IMR-90 (cell line): ENCODE data around the gene C22orf39.

Experiments
- BHLHE40 ChIP-seq: fragments of 150-350 bp; IDR thresholded peaks from 2 replicates; pipeline ENCODE4 v1.6.1; 2016; ENCODE audit warnings: mild to moderate bottlenecking, low read depth, low read length
- CHD1 ChIP-seq: IDR thresholded peaks from 2 replicates; pipeline ENCODE4 v1.6.1; 2012; ENCODE audit warnings: low read depth, low read length, improper control_type of control experiment
- ELK1 ChIP-seq: fragments of 150-350 bp; IDR thresholded peaks from 2 replicates; pipeline ENCODE4 v1.6.1; 2016; ENCODE audit warnings: low read depth, mild to moderate bottlenecking, low read length, moderate library complexity, borderline replicate concordance
- MAFK ChIP-seq: IDR thresholded peaks from 2 replicates; pipeline ENCODE4 v1.6.1; 2012; ENCODE audit warnings: low read depth, low read length, improper control_type of control experiment
- MXI1 ChIP-seq: IDR thresholded peaks from 2 replicates; pipeline ENCODE4 v1.6.1; 2012; ENCODE audit warnings: low read depth, mild to moderate bottlenecking, low read length, moderate library complexity, borderline replicate concordance
- NFE2L2 ChIP-seq: fragments of 150-350 bp; IDR thresholded peaks from 2 replicates; pipeline ENCODE4 v1.6.1; 2016; ENCODE audit warnings: low read depth, mild to moderate bottlenecking, low read length
- POLR2A ChIP-seq: IDR thresholded peaks from 2 replicates; pipeline ENCODE4 v1.6.1; 2012; ENCODE audit warnings: mild to moderate bottlenecking, low read depth, low read length
- RAD21 ChIP-seq: IDR thresholded peaks from 2 replicates; pipeline ENCODE4 v1.6.1; 2012; ENCODE audit warnings: low read length, improper control_type of control experiment
- RCOR1 ChIP-seq: IDR thresholded peaks from 2 replicates; pipeline ENCODE4 v1.6.1; 2012; ENCODE audit warnings: mild to moderate bottlenecking, low read length, improper control_type of control experiment; ENCODE audit not compliant: insufficient replicate concordance
- RFX5 ChIP-seq: IDR thresholded peaks from 2 replicates; pipeline ENCODE4 v1.8.0; 2012; ENCODE audit warnings: low read depth, mild to moderate bottlenecking, low read length, moderate library complexity
- SMC3 ChIP-seq: fragments of 150-350 bp; IDR thresholded peaks from 2 replicates; pipeline ENCODE4 v1.6.1; 2016; ENCODE audit warnings: low read depth, mild to moderate bottlenecking, antibody characterized with exemption, low read length, moderate library complexity
- USF2 ChIP-seq: fragments of 150-350 bp; IDR thresholded peaks from 2 replicates; pipeline ENCODE4 v1.6.1; 2017; ENCODE audit warnings: mild to moderate bottlenecking, antibody characterized with exemption, low read length, low read depth
- TF ChIP-seq, protein P1 (sequence below): conservative IDR thresholded peaks from 2 replicates; pipeline ENCODE4 v1.5.1; 2012; ENCODE audit warnings: mild to moderate bottlenecking, low read depth, low read length, improper control_type of control experiment

DNA sequence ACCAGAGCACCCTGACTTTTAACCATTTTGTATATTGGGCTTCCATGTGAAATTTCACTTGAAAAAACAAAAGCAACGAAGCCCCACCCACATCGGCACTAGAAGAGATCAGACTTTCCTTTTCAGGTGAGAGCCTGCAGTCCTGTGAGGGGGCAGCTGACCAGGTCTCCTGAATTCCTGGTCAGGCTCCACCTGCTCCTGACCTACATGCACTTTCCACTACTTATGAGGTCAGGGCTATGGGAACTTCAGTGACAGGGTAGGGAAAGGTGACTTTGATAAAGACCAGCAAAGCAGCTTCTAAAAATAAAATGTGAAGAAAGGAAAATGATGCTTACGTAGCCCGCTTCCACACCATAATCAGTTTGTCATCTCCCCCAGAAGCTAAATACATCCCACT, 40.7 kb downstream of the C22orf39 start:
- TF ChIP-seq POLR2A (no peak), ELK1 (no peak), BHLHE40 (no peak), RFX5 (no peak), USF2 (no peak), MXI1 (no peak), RCOR1 (no peak), MAFK (no peak), SMC3 (no peak), NFE2L2 (no peak), CHD1 (no peak), RAD21 (no peak)
- TF ChIP-seq, protein P1, sequence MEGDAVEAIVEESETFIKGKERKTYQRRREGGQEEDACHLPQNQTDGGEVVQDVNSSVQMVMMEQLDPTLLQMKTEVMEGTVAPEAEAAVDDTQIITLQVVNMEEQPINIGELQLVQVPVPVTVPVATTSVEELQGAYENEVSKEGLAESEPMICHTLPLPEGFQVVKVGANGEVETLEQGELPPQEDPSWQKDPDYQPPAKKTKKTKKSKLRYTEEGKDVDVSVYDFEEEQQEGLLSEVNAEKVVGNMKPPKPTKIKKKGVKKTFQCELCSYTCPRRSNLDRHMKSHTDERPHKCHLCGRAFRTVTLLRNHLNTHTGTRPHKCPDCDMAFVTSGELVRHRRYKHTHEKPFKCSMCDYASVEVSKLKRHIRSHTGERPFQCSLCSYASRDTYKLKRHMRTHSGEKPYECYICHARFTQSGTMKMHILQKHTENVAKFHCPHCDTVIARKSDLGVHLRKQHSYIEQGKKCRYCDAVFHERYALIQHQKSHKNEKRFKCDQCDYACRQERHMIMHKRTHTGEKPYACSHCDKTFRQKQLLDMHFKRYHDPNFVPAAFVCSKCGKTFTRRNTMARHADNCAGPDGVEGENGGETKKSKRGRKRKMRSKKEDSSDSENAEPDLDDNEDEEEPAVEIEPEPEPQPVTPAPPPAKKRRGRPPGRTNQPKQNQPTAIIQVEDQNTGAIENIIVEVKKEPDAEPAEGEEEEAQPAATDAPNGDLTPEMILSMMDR = no peak
